ENCODE measurements around the gene CCSER1. TPM values are rescaled to one million over a fixed set of nuclear protein-coding genes. Genes with fewer than 3 reads are reported as not detected.

The CCSER1 gene
- total and polyA plus RNA-seq, 2 experiments from 2014 or later = not detected

DNA sequence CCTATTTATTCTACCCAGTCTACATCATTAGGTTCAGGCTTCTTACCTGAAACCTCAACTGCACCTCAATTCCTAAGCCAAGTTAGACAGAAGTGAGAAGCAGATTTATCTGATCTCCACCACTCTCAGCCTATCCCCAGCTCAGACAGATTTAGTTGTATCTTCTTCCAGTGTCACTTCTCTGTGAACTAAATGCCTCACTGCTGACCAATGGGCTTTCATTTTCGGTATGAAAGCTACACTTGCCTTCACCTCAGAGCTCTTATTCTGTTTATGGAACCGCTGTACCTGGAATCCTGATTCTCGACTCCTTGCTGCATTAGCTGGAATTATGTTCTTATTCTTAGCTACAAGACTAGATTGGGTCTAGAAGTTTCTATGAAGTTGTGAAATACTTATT lies 833.2 kb downstream of the CCSER1 start:
- no peak overlapping the region for H3K4me2 ChIP-seq (ENCODE audit: unreplicated experiment)
- no peaks in the 10 kb centered on the region for H3F3A ChIP-seq (ENCODE audit: insufficient read depth)
- no peak overlapping the region for H3K9ac ChIP-seq
- no peaks in the 10 kb centered on the region for H4K20me1 ChIP-seq (ENCODE audit: insufficient read depth)
- in situ Hi-C loops (cut with MboI) = no loop called here
- no peaks in the 10 kb centered on the region for H3K4me1 ChIP-seq (ENCODE audit: insufficient read depth)
- TF ChIP-seq EZH2 (IDR thresholded peaks at IDR 0.05; ENCODE audit: insufficient read depth, poor library complexity, severe bottlenecking) = no peak
- TF ChIP-seq EZH2phosphoT487 (IDR thresholded peaks at IDR 0.05; ENCODE audit: insufficient read depth, low read depth) = no peak
- no peaks in the 10 kb centered on the region for H3K9me2 ChIP-seq (ENCODE audit: insufficient read depth)
- H2AFZ ChIP-seq = no peak overlapping the region
- DNase-seq = no peak
- H3K79me2 ChIP-seq (ENCODE audit: insufficient read depth) = no peaks in the 10 kb centered on the region
- H3K4me3 ChIP-seq = no peak overlapping the region
- WGBS, 2 experiments (ENCODE audit: low coverage in 1 of 2, low lambda C conversion rate in 2 of 2, missing lambda C conversion rate in 2 of 2) = 22 to 23% methylated on average over 3 of the region's 3 CpGs
- H3K9me3 ChIP-seq (ENCODE audit: low read depth) = peaks cover 2% of the 10 kb centered on the region
- no peaks in the 10 kb centered on the region for H3K36me3 ChIP-seq (ENCODE audit: low read depth)
- H3K27ac ChIP-seq = no peak overlapping the region
- H3K27me3 ChIP-seq (replicated peaks; ENCODE audit: insufficient read depth) = no peaks in the 10 kb centered on the region

GRCh38 chr4:90960840-90961239 lies 833.6 kb downstream of the CCSER1 start:
- Histone ChIP-seq H3K4me2 (ENCODE audit: unreplicated experiment) (no peak overlapping the region), H3K36me3 (ENCODE audit: low read depth) (no peaks in the 10 kb centered on the region), H3K27ac (no peak overlapping the region), H3K27me3 (replicated peaks; ENCODE audit: insufficient read depth) (no peaks in the 10 kb centered on the region), H3K9ac (no peak overlapping the region), H3K4me1 (ENCODE audit: insufficient read depth) (no peaks in the 10 kb centered on the region), H3K9me2 (ENCODE audit: insufficient read depth) (no peaks in the 10 kb centered on the region), H4K20me1 (ENCODE audit: insufficient read depth) (no peaks in the 10 kb centered on the region), H3F3A (ENCODE audit: insufficient read depth) (no peaks in the 10 kb centered on the region), H2AFZ (no peak overlapping the region), H3K4me3 (no peak overlapping the region), H3K79me2 (ENCODE audit: insufficient read depth) (no peaks in the 10 kb centered on the region), H3K9me3 (ENCODE audit: low read depth) (peaks cover 2% of the 10 kb centered on the region)
- 56 to 59% methylated on average over 1 of the region's 1 CpG for WGBS, 2 experiments (ENCODE audit: low coverage in 1 of 2, low lambda C conversion rate in 2 of 2, missing lambda C conversion rate in 2 of 2)
- no peak for TF ChIP-seq EZH2phosphoT487 (IDR thresholded peaks at IDR 0.05; ENCODE audit: insufficient read depth, low read depth)
- no peak for TF ChIP-seq EZH2 (IDR thresholded peaks at IDR 0.05; ENCODE audit: insufficient read depth, poor library complexity, severe bottlenecking)
- no peak for DNase-seq
- in situ Hi-C loops (cut with MboI) = no loop called here

DNA sequence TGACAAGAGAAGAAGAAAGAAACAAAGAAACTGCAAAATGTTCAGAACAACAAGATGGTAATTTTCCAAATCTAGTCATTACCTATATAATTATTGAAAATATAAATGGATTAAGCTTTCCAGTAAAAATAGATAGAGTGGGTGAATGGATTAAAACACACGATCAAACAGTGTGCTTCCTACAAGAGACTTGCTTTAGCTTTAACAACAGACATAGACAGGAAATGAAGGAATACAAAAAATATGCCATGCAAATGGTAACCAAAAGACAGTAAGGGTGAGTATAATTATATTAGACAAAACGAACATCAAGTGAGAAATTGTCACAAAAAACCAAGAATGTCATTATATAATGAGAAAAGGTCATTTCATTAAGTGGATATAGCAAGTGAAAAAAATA lies 842.8 kb downstream of the CCSER1 start:
- Histone ChIP-seq H3K9me2 (ENCODE audit: insufficient read depth) (no peaks in the 10 kb centered on the region), H2AFZ (no peak overlapping the region), H3K4me3 (no peak overlapping the region), H3K4me1 (ENCODE audit: insufficient read depth) (no peaks in the 10 kb centered on the region), H3K4me2 (ENCODE audit: unreplicated experiment) (no peak overlapping the region), H3K36me3 (ENCODE audit: low read depth) (no peaks in the 10 kb centered on the region), H3K9me3 (ENCODE audit: low read depth) (no peaks in the 10 kb centered on the region), H3K79me2 (ENCODE audit: insufficient read depth) (no peaks in the 10 kb centered on the region), H3K9ac (no peak overlapping the region), H3K27me3 (replicated peaks; ENCODE audit: insufficient read depth) (no peaks in the 10 kb centered on the region), H4K20me1 (ENCODE audit: insufficient read depth) (no peaks in the 10 kb centered on the region), H3K27ac (no peak overlapping the region), H3F3A (ENCODE audit: insufficient read depth) (no peaks in the 10 kb centered on the region)
- WGBS, 2 experiments (ENCODE audit: low coverage in 1 of 2, low lambda C conversion rate in 2 of 2, missing lambda C conversion rate in 2 of 2) = 4 to 6% methylated on average over 2 of the region's 2 CpGs
- DNase-seq = no peak
- TF ChIP-seq EZH2phosphoT487 (IDR thresholded peaks at IDR 0.05; ENCODE audit: insufficient read depth, low read depth) = no peak
- no peak for TF ChIP-seq EZH2 (IDR thresholded peaks at IDR 0.05; ENCODE audit: insufficient read depth, poor library complexity, severe bottlenecking)
- in situ Hi-C loops (cut with MboI) = no loop called here

DNA sequence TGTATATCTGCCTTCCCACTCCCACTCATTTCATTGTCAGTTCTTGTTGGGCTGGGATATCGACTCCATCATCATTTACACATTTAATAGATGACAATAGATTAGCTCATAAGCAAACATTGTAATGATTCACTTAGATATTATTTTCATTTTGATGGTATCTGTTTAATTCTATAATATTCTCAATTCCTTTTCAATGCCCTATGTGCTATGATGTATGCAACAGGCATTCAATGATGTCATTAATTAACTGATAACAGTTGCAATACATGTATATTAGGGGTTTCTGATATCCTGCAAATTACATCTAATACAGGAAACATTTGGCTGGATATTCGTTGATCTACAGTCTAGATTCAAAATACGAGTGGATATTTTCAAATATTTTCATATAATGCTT lies 850.5 kb downstream of the CCSER1 start:
- in situ Hi-C loops (cut with MboI) = no loop called here
- no peak overlapping the region for H3K27ac ChIP-seq
- H3K79me2 ChIP-seq (ENCODE audit: insufficient read depth) = no peaks in the 10 kb centered on the region
- H3K4me3 ChIP-seq = no peak overlapping the region
- H2AFZ ChIP-seq = no peak overlapping the region
- H3K9me3 ChIP-seq (ENCODE audit: low read depth) = no peaks in the 10 kb centered on the region
- no peaks in the 10 kb centered on the region for H3K27me3 ChIP-seq (replicated peaks; ENCODE audit: insufficient read depth)
- no peak overlapping the region for H3K4me2 ChIP-seq (ENCODE audit: unreplicated experiment)
- no peaks in the 10 kb centered on the region for H3K4me1 ChIP-seq (ENCODE audit: insufficient read depth)
- WGBS, 2 experiments (ENCODE audit: low coverage in 1 of 2, low lambda C conversion rate in 2 of 2, missing lambda C conversion rate in 2 of 2) = 12 to 13% methylated on average over 3 of the region's 3 CpGs
- no peaks in the 10 kb centered on the region for H3K36me3 ChIP-seq (ENCODE audit: low read depth)
- H4K20me1 ChIP-seq (ENCODE audit: insufficient read depth) = no peaks in the 10 kb centered on the region
- H3K9me2 ChIP-seq (ENCODE audit: insufficient read depth) = no peaks in the 10 kb centered on the region
- no peak overlapping the region for H3K9ac ChIP-seq
- no peaks in the 10 kb centered on the region for H3F3A ChIP-seq (ENCODE audit: insufficient read depth)
- TF ChIP-seq EZH2 (IDR thresholded peaks at IDR 0.05; ENCODE audit: insufficient read depth, poor library complexity, severe bottlenecking) = no peak
- TF ChIP-seq EZH2phosphoT487 (IDR thresholded peaks at IDR 0.05; ENCODE audit: insufficient read depth, low read depth) = no peak
- no peak for DNase-seq

- 32 to 42% methylated on average over 6 of the region's 6 CpGs for WGBS, 2 experiments (ENCODE audit: low coverage in 1 of 2, low lambda C conversion rate in 2 of 2, missing lambda C conversion rate in 2 of 2)
Measured at GRCh38 chr4:90979556-90979955, 852.4 kb downstream of the CCSER1 start.

More at GRCh38 chr4:90979556-90979955, 852.4 kb downstream of the CCSER1 start:
- H3K79me2 ChIP-seq (ENCODE audit: insufficient read depth) = no peaks in the 10 kb centered on the region
- no peaks in the 10 kb centered on the region for H3K27me3 ChIP-seq (replicated peaks; ENCODE audit: insufficient read depth)
- TF ChIP-seq EZH2 (IDR thresholded peaks at IDR 0.05; ENCODE audit: insufficient read depth, poor library complexity, severe bottlenecking) (no peak), EZH2phosphoT487 (IDR thresholded peaks at IDR 0.05; ENCODE audit: insufficient read depth, low read depth) (no peak)
- DNase-seq = no peak
- H3K4me1 ChIP-seq (ENCODE audit: insufficient read depth) = no peaks in the 10 kb centered on the region
- in situ Hi-C loops (cut with MboI) = no loop called here
- H2AFZ ChIP-seq = no peak overlapping the region
- no peak overlapping the region for H3K9ac ChIP-seq
- no peaks in the 10 kb centered on the region for H3K36me3 ChIP-seq (ENCODE audit: low read depth)
- H3K9me3 ChIP-seq (ENCODE audit: low read depth) = no peaks in the 10 kb centered on the region
- no peak overlapping the region for H3K4me2 ChIP-seq (ENCODE audit: unreplicated experiment)
- no peaks in the 10 kb centered on the region for H3K9me2 ChIP-seq (ENCODE audit: insufficient read depth)
- H3K4me3 ChIP-seq = no peak overlapping the region
- H4K20me1 ChIP-seq (ENCODE audit: insufficient read depth) = no peaks in the 10 kb centered on the region
- H3K27ac ChIP-seq = no peak overlapping the region
- H3F3A ChIP-seq (ENCODE audit: insufficient read depth) = no peaks in the 10 kb centered on the region

Data from GM23248 (cell line).